ENCODE measurements around the gene ITGB5. TPM values are rescaled to one million over a fixed set of nuclear protein-coding genes. Genes with fewer than 3 reads are reported as not detected.

The ITGB5 gene
- total RNA-seq, 1 donor from 2014 or later: 81.9 TPM

DNA sequence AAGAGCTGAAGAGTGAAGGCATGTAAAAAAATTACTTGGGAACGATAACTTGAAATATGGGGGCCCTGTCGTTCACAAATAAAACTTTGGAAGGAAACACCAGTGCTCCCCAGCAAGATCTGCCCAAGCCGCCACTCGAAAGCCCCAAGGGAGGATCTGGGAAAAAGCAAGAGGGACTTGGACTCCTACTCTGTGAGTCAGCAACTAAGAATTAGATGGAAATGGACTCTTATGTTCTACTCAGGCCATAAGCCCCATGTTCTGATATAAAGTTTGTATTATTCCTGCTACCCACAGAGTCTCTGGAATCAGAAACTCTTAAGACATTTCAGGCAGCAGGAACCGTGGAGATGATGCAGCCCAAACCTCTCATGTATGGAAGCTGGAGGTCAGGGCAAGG is 75.7 kb downstream of the ITGB5 start:
- Mint-ChIP-seq H3K4me3 (no peak overlapping the region), H3K4me1 (peaks cover 24% of the 10 kb centered on the region), H3K36me3 (ENCODE audit: low read depth) (peaks cover 8% of the 10 kb centered on the region), H3K9me3 (no peaks in the 10 kb centered on the region), H3K27me3 (ENCODE audit: low read depth) (no peaks in the 10 kb centered on the region), H3K27ac (ENCODE audit: unreplicated experiment) (no peak overlapping the region)
- no peak for DNase-seq (ENCODE audit: low read depth, low spot score)
- TF ChIP-seq, protein P1, sequence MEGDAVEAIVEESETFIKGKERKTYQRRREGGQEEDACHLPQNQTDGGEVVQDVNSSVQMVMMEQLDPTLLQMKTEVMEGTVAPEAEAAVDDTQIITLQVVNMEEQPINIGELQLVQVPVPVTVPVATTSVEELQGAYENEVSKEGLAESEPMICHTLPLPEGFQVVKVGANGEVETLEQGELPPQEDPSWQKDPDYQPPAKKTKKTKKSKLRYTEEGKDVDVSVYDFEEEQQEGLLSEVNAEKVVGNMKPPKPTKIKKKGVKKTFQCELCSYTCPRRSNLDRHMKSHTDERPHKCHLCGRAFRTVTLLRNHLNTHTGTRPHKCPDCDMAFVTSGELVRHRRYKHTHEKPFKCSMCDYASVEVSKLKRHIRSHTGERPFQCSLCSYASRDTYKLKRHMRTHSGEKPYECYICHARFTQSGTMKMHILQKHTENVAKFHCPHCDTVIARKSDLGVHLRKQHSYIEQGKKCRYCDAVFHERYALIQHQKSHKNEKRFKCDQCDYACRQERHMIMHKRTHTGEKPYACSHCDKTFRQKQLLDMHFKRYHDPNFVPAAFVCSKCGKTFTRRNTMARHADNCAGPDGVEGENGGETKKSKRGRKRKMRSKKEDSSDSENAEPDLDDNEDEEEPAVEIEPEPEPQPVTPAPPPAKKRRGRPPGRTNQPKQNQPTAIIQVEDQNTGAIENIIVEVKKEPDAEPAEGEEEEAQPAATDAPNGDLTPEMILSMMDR (conservative IDR thresholded peaks at IDR 0.05): no peak

DNA sequence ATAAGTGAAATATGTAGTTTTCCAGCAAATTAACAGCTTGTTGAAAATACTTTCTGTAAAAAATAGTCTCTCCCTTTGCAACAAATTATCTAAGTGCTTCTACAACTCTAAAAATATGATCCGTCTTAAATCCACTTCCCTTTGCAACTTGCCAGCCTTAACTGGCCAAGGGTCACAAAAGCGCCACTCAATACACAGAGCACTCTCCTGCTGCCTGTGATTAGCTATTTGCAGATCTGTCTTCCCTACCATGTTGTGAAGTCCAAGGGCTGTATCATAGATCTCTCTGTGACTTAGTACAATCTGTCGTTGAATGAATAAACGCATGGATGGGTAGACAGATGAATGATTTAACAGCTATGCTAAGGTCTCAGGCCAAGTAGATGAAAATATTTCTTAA is 76.2 kb downstream of the ITGB5 start:
- TF ChIP-seq, protein P1 (conservative IDR thresholded peaks at IDR 0.05): no peak

GRCh38 chr3:124809039-124809438 is 78.1 kb downstream of the ITGB5 start:
- TF ChIP-seq, protein P1 (conservative IDR thresholded peaks at IDR 0.05): no peak
- Mint-ChIP-seq H3K4me1 (peaks cover 30% of the 10 kb centered on the region), H3K27ac (ENCODE audit: unreplicated experiment) (no peak overlapping the region), H3K36me3 (ENCODE audit: low read depth) (peaks cover 6% of the 10 kb centered on the region), H3K4me3 (no peak overlapping the region), H3K27me3 (ENCODE audit: low read depth) (no peaks in the 10 kb centered on the region), H3K9me3 (no peaks in the 10 kb centered on the region)
- DNase-seq (ENCODE audit: low read depth, low spot score): no peak

More for the DNA sequence above, 76.2 kb downstream of the ITGB5 start:
- Mint-ChIP-seq H3K4me3 (no peak overlapping the region), H3K4me1 (peaks cover 27% of the 10 kb centered on the region), H3K36me3 (ENCODE audit: low read depth) (peaks cover 6% of the 10 kb centered on the region), H3K27ac (ENCODE audit: unreplicated experiment) (no peak overlapping the region), H3K9me3 (no peaks in the 10 kb centered on the region), H3K27me3 (ENCODE audit: low read depth) (no peaks in the 10 kb centered on the region)
- DNase-seq (ENCODE audit: low read depth, low spot score): no peak

DNA sequence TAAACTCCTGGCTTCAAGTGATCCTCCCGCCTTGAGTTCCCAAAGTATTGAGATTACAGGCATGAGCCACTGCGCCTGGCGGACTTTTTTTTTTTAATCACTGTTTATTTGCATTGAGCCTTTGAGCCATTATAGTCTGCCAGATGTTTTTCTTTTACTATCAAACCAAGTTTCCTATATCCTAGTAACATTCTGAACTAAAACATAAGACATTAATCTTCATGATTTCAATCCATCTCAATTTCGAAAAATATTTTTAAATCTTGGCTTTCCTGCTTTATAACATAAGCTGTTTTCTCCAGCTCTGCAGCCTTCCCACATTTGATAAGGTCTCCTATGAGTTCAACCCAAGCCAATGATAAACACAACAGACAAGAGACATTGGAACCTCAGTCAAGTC is 81.5 kb downstream of the ITGB5 start:
- H3K27me3 Mint-ChIP-seq (ENCODE audit: low read depth): no peaks in the 10 kb centered on the region
- H3K9me3 Mint-ChIP-seq: no peaks in the 10 kb centered on the region
- TF ChIP-seq, protein P1 (conservative IDR thresholded peaks at IDR 0.05): no peak
- no peak for DNase-seq (ENCODE audit: low read depth, low spot score)
- peaks cover 34% of the 10 kb centered on the region for H3K4me1 Mint-ChIP-seq
- peaks cover 6% of the 10 kb centered on the region for H3K36me3 Mint-ChIP-seq (ENCODE audit: low read depth)
- H3K27ac Mint-ChIP-seq (ENCODE audit: unreplicated experiment): no peak overlapping the region
- H3K4me3 Mint-ChIP-seq: no peak overlapping the region

DNA sequence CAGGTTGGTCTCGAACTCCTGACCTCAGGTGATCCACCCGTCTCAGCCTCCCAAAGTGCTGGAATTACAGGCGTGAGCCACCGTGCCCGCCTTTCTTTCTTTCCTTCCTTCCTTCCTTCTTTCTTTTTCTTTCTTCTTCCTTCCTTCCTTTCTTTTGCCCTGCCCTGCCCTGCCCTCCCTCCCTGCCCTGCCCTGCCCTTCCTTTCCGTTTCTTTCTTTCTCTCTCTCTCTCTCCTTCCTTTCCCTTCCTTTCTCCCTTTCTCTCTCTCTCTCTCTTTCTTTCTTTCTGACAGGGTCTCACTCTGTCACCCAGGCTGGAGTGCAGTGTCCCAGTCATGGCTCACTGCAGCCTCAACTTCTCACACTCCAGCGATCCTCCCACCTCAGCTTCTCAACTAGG is 82.3 kb downstream of the ITGB5 start:
- H3K4me1 Mint-ChIP-seq: peaks cover 34% of the 10 kb centered on the region
- no peaks in the 10 kb centered on the region for H3K9me3 Mint-ChIP-seq

More for the DNA sequence above, 82.3 kb downstream of the ITGB5 start:
- TF ChIP-seq, protein P1 (conservative IDR thresholded peaks at IDR 0.05): no peak
- no peak overlapping the region for H3K27ac Mint-ChIP-seq (ENCODE audit: unreplicated experiment)
- H3K4me3 Mint-ChIP-seq: no peak overlapping the region
- peaks cover 6% of the 10 kb centered on the region for H3K36me3 Mint-ChIP-seq (ENCODE audit: low read depth)
- no peaks in the 10 kb centered on the region for H3K27me3 Mint-ChIP-seq (ENCODE audit: low read depth)
- no peak for DNase-seq (ENCODE audit: low read depth, low spot score)

Measured in neural crest cell (in vitro differentiated cells).